HepG2 (cell line): ENCODE results near the gene PSMC2. TPM values are rescaled to one million over a fixed set of nuclear protein-coding genes. Genes with fewer than 3 reads are reported as not detected.

ENCODE experiments used
- ATAC-seq: fragments of 200-7000 bp; cut with Tn5 transposase; 3 replicates; pipeline ENCODE4 v1.9.1; 2020; ENCODE audit warnings: mild to moderate bottlenecking, moderate library complexity
- BruUV-seq: library from RNA; stranded (reverse); fragments of 400-500 nt; replicated peaks from 2 replicates; lab custom pipeline; 2021; lab: Mats Ljungman, UMichigan
- CTCF ChIA-PET: fragments of 300-600 bp; formaldehyde crosslinking; extraction: SDS; loops from one replicate; lab custom pipeline; 2021; ENCODE audit warnings: low total read pairs, inconsistent platforms, low intra/inter-chr PET ratio; lab: Yijun Ruan, JAX
- POLR2A ChIA-PET: fragments of 350-600 bp; sonication (Branson Sonifier 250); formaldehyde crosslinking; loops from one replicate; lab custom pipeline; 2020; ENCODE audit warnings: antibody characterized with exemption, inconsistent platforms; lab: Yijun Ruan, JAX
- DNase-seq: peaks from one replicate; pipeline ENCODE4 v3.0.0-alpha.2; 2015; ENCODE audit warnings: low spot score
- FAIRE-seq: peaks from 3 replicates; lab custom pipeline; 2011; peaks lifted over from hg19 to GRCh38; lab: Jason Lieb, UNC
- H2AFZ ChIP-seq: one replicate; pipeline ENCODE4 v1.6.1; 2011; ENCODE audit warnings: low read length, inconsistent platforms
- H3K27ac ChIP-seq: fragments of 300-600 bp; 3 replicates; pipeline ENCODE4 v1.8.0; 2011; ENCODE audit warnings: mixed run types, mild to moderate bottlenecking, mixed read lengths, low read length, inconsistent platforms; ENCODE audit not compliant: insufficient read depth; ENCODE audit errors: extremely low read length
- H3K27me3 ChIP-seq, 2 experiments: fragments of 200-600 bp in 1 of 2; 2 replicates in 1 of 2; 3 replicates in 1 of 2; pipeline versions ENCODE4 v1.6.0 to v1.8.0; 2011; ENCODE audit warnings: low read length in 2 of 2, mild to moderate bottlenecking in 2 of 2, moderate library complexity in 2 of 2, inconsistent platforms in 1 of 2; ENCODE audit not compliant: insufficient read depth in 2 of 2, control insufficient read depth in 1 of 2
- H3K36me3 ChIP-seq, 2 experiments: fragments of 200-600 bp in 1 of 2; replicated peaks in 1 of 2; 2 replicates in 1 of 2; 3 replicates in 1 of 2; pipeline versions ENCODE4 v1.5.1 to v1.8.0; 2011; ENCODE audit warnings: low read length in 2 of 2, inconsistent platforms in 1 of 2; ENCODE audit not compliant: insufficient read depth in 2 of 2, control insufficient read depth in 1 of 2
- H3K4me1 ChIP-seq: 2 replicates; pipeline ENCODE4 v1.5.1; 2012; ENCODE audit warnings: low read length, inconsistent platforms; ENCODE audit not compliant: insufficient read depth
- H3K4me2 ChIP-seq: 2 replicates; pipeline ENCODE4 v1.6.0; 2011; ENCODE audit warnings: low read depth, low read length, inconsistent platforms
- H3K4me3 ChIP-seq, 3 experiments: fragments of 200-600 bp in 1 of 3; sonication (generic), shearing (Covaris generic) in 1 of 3; replicated peaks in 1 of 3; 2 replicates each; pipeline ENCODE4 v1.5.1; 2011 to 2016; ENCODE audit warnings: low read length in 3 of 3, inconsistent platforms in 2 of 3, low read depth in 2 of 3, mild to moderate bottlenecking in 2 of 3, control low read depth in 1 of 3, mixed read lengths in 1 of 3; ENCODE audit not compliant: insufficient read depth in 1 of 3
- H3K79me2 ChIP-seq: one replicate; pipeline ENCODE4 v1.6.1; 2011; ENCODE audit warnings: low read length, inconsistent platforms; ENCODE audit not compliant: insufficient read depth
- H3K9ac ChIP-seq: 2 replicates; pipeline ENCODE4 v1.6.0; 2011; ENCODE audit warnings: mild to moderate bottlenecking, low read depth, low read length, inconsistent platforms; ENCODE audit not compliant: insufficient read depth
- H3K9me3 ChIP-seq: 2 replicates; pipeline ENCODE4 v1.5.1; 2012; ENCODE audit warnings: mild to moderate bottlenecking, low read length
- H4K20me1 ChIP-seq: 2 replicates; pipeline ENCODE4 v1.6.0; 2011; ENCODE audit warnings: inconsistent platforms, mild to moderate bottlenecking, low read length, moderate library complexity; ENCODE audit not compliant: insufficient read depth
- ARID2 ChIP-seq: sonication (generic); formaldehyde crosslinking; IDR thresholded peaks from 2 replicates; pipeline ENCODE4 v1.8.1; 2022; ENCODE audit warnings: mild to moderate bottlenecking, missing genetic modification reagents, borderline replicate concordance
- BATF2 ChIP-seq: sonication (generic); formaldehyde crosslinking; IDR thresholded peaks from 2 replicates; pipeline ENCODE4 v1.8.0; 2022; ENCODE audit warnings: mild to moderate bottlenecking, missing genetic modification reagents, moderate library complexity
- GMEB1 ChIP-seq: sonication (generic); formaldehyde crosslinking; IDR thresholded peaks from 2 replicates; pipeline ENCODE4 v1.5.1; 2020; ENCODE audit warnings: missing genetic modification reagents, mild to moderate bottlenecking, borderline replicate concordance
- HNF4A ChIP-seq: sonication (generic); formaldehyde crosslinking; IDR thresholded peaks from 2 replicates; pipeline ENCODE4 v1.4.0; 2020; ENCODE audit warnings: missing genetic modification reagents
- KDM5A ChIP-seq: fragments of 200-600 bp; sonication (generic); IDR thresholded peaks from 2 replicates; pipeline ENCODE4 v1.7.0; 2018; ENCODE audit warnings: antibody characterized with exemption, mild to moderate bottlenecking, low read length, borderline replicate concordance
- KLF6 ChIP-seq: IDR thresholded peaks from 2 replicates; pipeline ENCODE4 v1.8.0; 2016; ENCODE audit warnings: missing biosample characterization, missing genetic modification reagents
- KMT2A ChIP-seq: sonication (generic); formaldehyde crosslinking; IDR thresholded peaks from 2 replicates; pipeline ENCODE4 v1.4.0; 2020; ENCODE audit warnings: missing genetic modification reagents
- SALL1 ChIP-seq: sonication (generic); formaldehyde crosslinking; IDR thresholded peaks from 2 replicates; pipeline ENCODE4 v1.8.0; 2022; ENCODE audit warnings: mild to moderate bottlenecking, missing genetic modification reagents
- TOPORS ChIP-seq: sonication (generic); formaldehyde crosslinking; IDR thresholded peaks from 2 replicates; pipeline ENCODE4 v1.8.0; 2023; ENCODE audit warnings: mild to moderate bottlenecking, missing genetic modification reagents
- ZNF652 ChIP-seq: IDR thresholded peaks from 2 replicates; pipeline ENCODE4 v1.6.1; 2016; ENCODE audit warnings: low read depth, borderline replicate concordance
- ZNF737 ChIP-seq: sonication (generic); formaldehyde crosslinking; IDR thresholded peaks from 2 replicates; pipeline ENCODE4 v1.5.0; 2020; ENCODE audit warnings: missing genetic modification reagents, mild to moderate bottlenecking, borderline replicate concordance
- WGBS: methylation state at CpG from one replicate; pipeline ENCODE4 v1.1.6; 2017; ENCODE audit warnings: low lambda C conversion rate; 5-methylcytosine and 5-hydroxymethylcytosine counted together
- in situ Hi-C: cut with HindIII; loops from 2 replicates; pipeline ENCODE4 v1.10.0; 2017; ENCODE audit warnings: low pct_unique_long_range_greater_than_20kb; ENCODE audit not compliant: extremely low pct_ligation_motif_present
- intact Hi-C: fragments of 100-400 bp; cut with micrococcal nuclease; formaldehyde crosslinking; loops from one replicate; pipeline ENCODE4 v1.10.0; 2022; ENCODE audit not compliant: unreplicated experiment
- polyA plus RNA-seq, 8 experiments: library from polyadenylated mRNA; depleted of rRNA in 3 of 8; stranded (reverse) in 7 of 8; unstranded in 1 of 8; fragments of >200 nt; fragmentation: Illumina TruSeq in 4 of 8; extraction: Trizol in 4 of 8; gene quantifications; 2 replicates each; pipeline versions ENCODE4 v1.2.1 to v1.2.3, GENCODE V29; 2011 to 2016; ENCODE audit warnings: low read depth in 4 of 8, missing spikeins in 1 of 8, mixed read lengths in 1 of 8; ENCODE audit not compliant: insufficient read depth in 1 of 8
- total RNA-seq, 5 experiments: library from RNA; depleted of rRNA; stranded (reverse); fragments of >200 nt; fragmentation: Illumina TruSeq; extraction: Trizol; gene quantifications; 2 replicates each; pipeline ENCODE4 v1.2.3, GENCODE V29; 2016; ENCODE audit warnings: low read depth in 1 of 5

PSMC2 gene
- total and polyA plus RNA-seq, 2 of the 13 experiments (the other 11 are each of a cell fraction or from before 2014, with no cell fraction given), result 89.9 to 181 TPM

- ChIA-PET CTCF (interaction anchor here (2.5 kb wide), 1 partner anchor 108 kb away, joined by 36 read pairs; no protein-coding TSS in a partner anchor), POLR2A (interaction anchor here (1.1 kb wide), 1 partner anchor 108 kb away, joined by 3 read pairs; no protein-coding TSS in a partner anchor)
- Histone ChIP-seq H3K4me1 (peaks cover 20% of the 10 kb centered on the region), H3K9me3 (no peaks in the 10 kb centered on the region), H3K27ac (peak overlapping the region; percentile 82), H4K20me1 (no peaks in the 10 kb centered on the region), H3K4me2 (peak overlapping the region; percentile 75), H3K4me3 (peak overlapping the region; percentile 76 to 93 (median 82)), H3K9ac (peak overlapping the region; percentile 82), H3K27me3 (no peaks in the 10 kb centered on the region), H2AFZ (no peak overlapping the region), H3K36me3 (peaks cover 7 to 17% of the 10 kb centered on the region in 2 experiments), H3K79me2 (peaks cover 21% of the 10 kb centered on the region)
- ATAC-seq (no peak), DNase-seq (no peak), FAIRE-seq (peak; percentile 23)
- no peak for TF ChIP-seq KLF6 (CRISPR knock-in tag)
- peak; percentile 78 for TF ChIP-seq KDM5A
- 0 out of 2 replicates have a peak, but pooled peaks have one; percentile 5 for TF ChIP-seq BATF2
- TF ChIP-seq TOPORS (CRISPR knock-in tag), result peak; percentile 6; the same call in 1 of the 2 replicates
- TF ChIP-seq GMEB1 (CRISPR knock-in tag), result 0 out of 2 replicates have a peak, but pooled peaks have one; percentile 2
- TF ChIP-seq HNF4A (CRISPR knock-in tag), result peak; percentile 4; the same call in 1 of the 2 replicates
- TF ChIP-seq ARID2 (CRISPR knock-in tag), result 0 out of 2 replicates have a peak, but pooled peaks have one; percentile 63
- TF ChIP-seq ZNF737 (CRISPR knock-in tag), result no peak
- no peak for TF ChIP-seq KMT2A (CRISPR knock-in tag)
- peak; percentile 73; the same call in 1 of the 2 replicates for TF ChIP-seq ZNF652 (CRISPR knock-in tag)
- no peak for TF ChIP-seq SALL1 (CRISPR knock-in tag)
- under 1% methylated on average over 7 of the region's 7 CpGs for WGBS
- BruUV-seq, result no TSS peak
- intact Hi-C loops, result loop anchor here (1.0 to 5.0 kb wide), 2 partner anchors 44 to 109 kb away; partner anchors contain the start of gene DNAJC2
- in situ Hi-C loops, result loop anchor here (5.0 kb wide), 1 partner anchor 109 kb away; no protein-coding TSS in a partner anchor
Observed at GRCh38 chr7:103297837-103298179, 49.6 kb upstream of the PSMC2 start.
